Prostate gland (tissue), 2 donors: Measurements from ENCODE around the gene CAPRIN1.

Experiments
- POLR2A ChIP-seq: fragments of 450-650 bp; IDR thresholded peaks from one replicate; pipeline ENCODE4 v1.6.1; 2016; ENCODE audit warnings: antibody characterized with exemption, mild to moderate bottlenecking
- POLR2AphosphoS5 ChIP-seq: sonication (generic); formaldehyde crosslinking; IDR thresholded peaks from one replicate; pipeline ENCODE4 v1.6.1; 2017; ENCODE audit warnings: antibody characterized with exemption
- TF ChIP-seq, protein P1 (sequence below), 4 experiments: fragments of 200-600 bp in 2 of 4; fragments of 450-650 bp in 2 of 4; sonication (generic) in 2 of 4; IDR thresholded peaks; 1 replicate in 3 of 4; 2 replicates in 1 of 4; pipeline ENCODE4 v1.5.1; 2016 to 2019; ENCODE audit warnings: antibody characterized with exemption in 4 of 4, mild to moderate bottlenecking in 2 of 4, moderate library complexity in 2 of 4

DNA sequence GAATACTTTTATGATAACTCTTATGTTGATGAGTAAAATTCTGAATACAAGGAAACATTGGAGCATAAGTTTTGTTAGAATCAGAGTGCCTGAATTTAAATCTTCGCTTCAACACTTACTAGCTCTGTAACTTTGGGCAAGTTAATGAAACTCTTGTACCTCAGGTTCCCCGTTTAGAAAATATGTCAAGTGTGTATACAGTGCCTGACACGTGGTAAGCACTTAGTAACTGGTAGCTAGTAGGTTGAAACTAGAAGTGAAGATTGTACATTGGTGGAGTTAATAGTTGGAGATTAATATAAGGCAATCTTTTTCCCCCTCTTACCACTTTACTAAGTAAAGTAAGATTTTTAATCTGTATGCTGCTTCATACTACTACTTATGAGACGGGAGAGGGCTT lies 29.1 kb downstream of the CAPRIN1 start:
- TF ChIP-seq, protein P1, sequence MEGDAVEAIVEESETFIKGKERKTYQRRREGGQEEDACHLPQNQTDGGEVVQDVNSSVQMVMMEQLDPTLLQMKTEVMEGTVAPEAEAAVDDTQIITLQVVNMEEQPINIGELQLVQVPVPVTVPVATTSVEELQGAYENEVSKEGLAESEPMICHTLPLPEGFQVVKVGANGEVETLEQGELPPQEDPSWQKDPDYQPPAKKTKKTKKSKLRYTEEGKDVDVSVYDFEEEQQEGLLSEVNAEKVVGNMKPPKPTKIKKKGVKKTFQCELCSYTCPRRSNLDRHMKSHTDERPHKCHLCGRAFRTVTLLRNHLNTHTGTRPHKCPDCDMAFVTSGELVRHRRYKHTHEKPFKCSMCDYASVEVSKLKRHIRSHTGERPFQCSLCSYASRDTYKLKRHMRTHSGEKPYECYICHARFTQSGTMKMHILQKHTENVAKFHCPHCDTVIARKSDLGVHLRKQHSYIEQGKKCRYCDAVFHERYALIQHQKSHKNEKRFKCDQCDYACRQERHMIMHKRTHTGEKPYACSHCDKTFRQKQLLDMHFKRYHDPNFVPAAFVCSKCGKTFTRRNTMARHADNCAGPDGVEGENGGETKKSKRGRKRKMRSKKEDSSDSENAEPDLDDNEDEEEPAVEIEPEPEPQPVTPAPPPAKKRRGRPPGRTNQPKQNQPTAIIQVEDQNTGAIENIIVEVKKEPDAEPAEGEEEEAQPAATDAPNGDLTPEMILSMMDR (IDR thresholded peaks at IDR 0.05) = no peak
- no peak for TF ChIP-seq POLR2AphosphoS5
- TF ChIP-seq POLR2A = no peak
